Measurements from ENCODE around the gene HOXD3.

The HOXD3 gene

GRCh38 chr2:176160251-176160985 lies 3.3 kb downstream of the HOXD3 start:
- Histone ChIP-seq H3K4me3 (IDR thresholded peaks at IDR 0.05; ENCODE audit: insufficient read depth, low read depth, low read length) (no peak overlapping the region), H2AFZ (ENCODE audit: low read depth) (no peak overlapping the region), H3K27me3 (ENCODE audit: insufficient read depth, low read depth) (no peaks in the 10 kb centered on the region), H3K9ac (no peak overlapping the region), H3K79me2 (ENCODE audit: insufficient read depth, low read depth) (no peaks in the 10 kb centered on the region), H3K27ac (no peak overlapping the region), H4K20me1 (ENCODE audit: insufficient read depth) (no peaks in the 10 kb centered on the region), H3K36me3 (ENCODE audit: insufficient read depth) (no peaks in the 10 kb centered on the region), H3K4me1 (ENCODE audit: low read depth, poor library complexity, severe bottlenecking) (no peaks in the 10 kb centered on the region), H3K4me2 (no peak overlapping the region)
- no peak for TF ChIP-seq CTCF (conservative IDR thresholded peaks at IDR 0.05; ENCODE audit: low read depth, low read length)

- H3K36me3 ChIP-seq (ENCODE audit: insufficient read depth): no peaks in the 10 kb centered on the region
- H3K9ac ChIP-seq: no peak overlapping the region
- no peaks in the 10 kb centered on the region for H3K79me2 ChIP-seq (ENCODE audit: insufficient read depth, low read depth)
- TF ChIP-seq CTCF (conservative IDR thresholded peaks at IDR 0.05; ENCODE audit: low read depth, low read length): no peak
- no peaks in the 10 kb centered on the region for H4K20me1 ChIP-seq (ENCODE audit: insufficient read depth)
- no peak overlapping the region for H3K4me3 ChIP-seq (IDR thresholded peaks at IDR 0.05; ENCODE audit: insufficient read depth, low read depth, low read length)
- no peaks in the 10 kb centered on the region for H3K4me1 ChIP-seq (ENCODE audit: low read depth, poor library complexity, severe bottlenecking)
- H3K27me3 ChIP-seq (ENCODE audit: insufficient read depth, low read depth): no peaks in the 10 kb centered on the region
- no peak overlapping the region for H2AFZ ChIP-seq (ENCODE audit: low read depth)
- H3K4me2 ChIP-seq: no peak overlapping the region
- no peak overlapping the region for H3K27ac ChIP-seq
These were observed 4.1 kb downstream of the HOXD3 start for GRCh38 chr2:176160986-176161824.

- Histone ChIP-seq H4K20me1 (ENCODE audit: insufficient read depth) (no peaks in the 10 kb centered on the region), H3K9ac (no peak overlapping the region), H3K27ac (no peak overlapping the region), H2AFZ (ENCODE audit: low read depth) (no peak overlapping the region), H3K4me1 (ENCODE audit: low read depth, poor library complexity, severe bottlenecking) (no peaks in the 10 kb centered on the region), H3K36me3 (ENCODE audit: insufficient read depth) (no peaks in the 10 kb centered on the region), H3K79me2 (ENCODE audit: insufficient read depth, low read depth) (no peaks in the 10 kb centered on the region), H3K27me3 (ENCODE audit: insufficient read depth, low read depth) (no peaks in the 10 kb centered on the region), H3K4me2 (no peak overlapping the region), H3K4me3 (IDR thresholded peaks at IDR 0.05; ENCODE audit: insufficient read depth, low read depth, low read length) (no peak overlapping the region)
- no peak for TF ChIP-seq CTCF (conservative IDR thresholded peaks at IDR 0.05; ENCODE audit: low read depth, low read length)
These were observed 4.9 kb downstream of the HOXD3 start for GRCh38 chr2:176161825-176162626.

GRCh38 chr2:176162911-176163671 lies 6.0 kb downstream of the HOXD3 start:
- H3K27ac ChIP-seq: no peak overlapping the region
- no peaks in the 10 kb centered on the region for H3K79me2 ChIP-seq (ENCODE audit: insufficient read depth, low read depth)
- no peak overlapping the region for H3K9ac ChIP-seq
- no peaks in the 10 kb centered on the region for H3K4me1 ChIP-seq (ENCODE audit: low read depth, poor library complexity, severe bottlenecking)
- H3K27me3 ChIP-seq (ENCODE audit: insufficient read depth, low read depth): no peaks in the 10 kb centered on the region
- H3K4me2 ChIP-seq: no peak overlapping the region
- TF ChIP-seq CTCF (conservative IDR thresholded peaks at IDR 0.05; ENCODE audit: low read depth, low read length): no peak
- no peak overlapping the region for H3K4me3 ChIP-seq (IDR thresholded peaks at IDR 0.05; ENCODE audit: insufficient read depth, low read depth, low read length)
- no peaks in the 10 kb centered on the region for H3K36me3 ChIP-seq (ENCODE audit: insufficient read depth)
- H2AFZ ChIP-seq (ENCODE audit: low read depth): no peak overlapping the region
- no peaks in the 10 kb centered on the region for H4K20me1 ChIP-seq (ENCODE audit: insufficient read depth)

All from KMS-11 (cell line).